ENCODE data around the gene FOXL2NB. TPM values are rescaled to one million over a fixed set of nuclear protein-coding genes. Genes with fewer than 3 reads are reported as not detected.

The FOXL2NB gene
- total and polyA plus RNA-seq, 10 of the 15 experiments (the other 5 are each of a cell fraction or from before 2014, with no cell fraction given), result not detected

- 33% methylated on average over 6 of the region's 6 CpGs for WGBS (ENCODE audit: insufficient coverage, insufficient replicate concordance, low lambda C conversion rate, missing lambda C conversion rate)
- Histone ChIP-seq H4K20me1 (ENCODE audit: control insufficient read depth, insufficient read depth) (no peaks in the 10 kb centered on the region), H2AFZ (ENCODE audit: control insufficient read depth, low read depth, low read length) (no peak overlapping the region), H3K4me1 (ENCODE audit: control insufficient read depth, insufficient read depth, low read length) (no peaks in the 10 kb centered on the region), H3K27ac (ENCODE audit: control insufficient read depth, insufficient read depth) (no peak overlapping the region), H3K9ac (ENCODE audit: control insufficient read depth, insufficient read depth, low read length) (no peak overlapping the region), H3K79me2 (ENCODE audit: control insufficient read depth, insufficient read depth, low read length) (no peaks in the 10 kb centered on the region), H3K9me3 (replicated peaks; ENCODE audit: control insufficient read depth, insufficient read depth, low read length) (no peaks in the 10 kb centered on the region), H3K4me3 (no peak overlapping the region), H3K27me3 (replicated peaks in 1 of 2; ENCODE audit: control insufficient read depth in 2 of 2, insufficient read depth in 2 of 2, low read length in 1 of 2) (no peaks in the 10 kb centered on the region), H3K4me2 (ENCODE audit: control insufficient read depth, insufficient read depth) (no peak overlapping the region), H3K36me3 (ENCODE audit: control insufficient read depth in 2 of 2, insufficient read depth in 2 of 2, low read length in 1 of 2) (no peaks in the 10 kb centered on the region)
- TF ChIP-seq, protein P1, sequence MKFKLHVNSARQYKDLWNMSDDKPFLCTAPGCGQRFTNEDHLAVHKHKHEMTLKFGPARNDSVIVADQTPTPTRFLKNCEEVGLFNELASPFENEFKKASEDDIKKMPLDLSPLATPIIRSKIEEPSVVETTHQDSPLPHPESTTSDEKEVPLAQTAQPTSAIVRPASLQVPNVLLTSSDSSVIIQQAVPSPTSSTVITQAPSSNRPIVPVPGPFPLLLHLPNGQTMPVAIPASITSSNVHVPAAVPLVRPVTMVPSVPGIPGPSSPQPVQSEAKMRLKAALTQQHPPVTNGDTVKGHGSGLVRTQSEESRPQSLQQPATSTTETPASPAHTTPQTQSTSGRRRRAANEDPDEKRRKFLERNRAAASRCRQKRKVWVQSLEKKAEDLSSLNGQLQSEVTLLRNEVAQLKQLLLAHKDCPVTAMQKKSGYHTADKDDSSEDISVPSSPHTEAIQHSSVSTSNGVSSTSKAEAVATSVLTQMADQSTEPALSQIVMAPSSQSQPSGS (IDR thresholded peaks at IDR 0.05; ENCODE audit: low read length), result no peak
- TF ChIP-seq, protein P2, sequence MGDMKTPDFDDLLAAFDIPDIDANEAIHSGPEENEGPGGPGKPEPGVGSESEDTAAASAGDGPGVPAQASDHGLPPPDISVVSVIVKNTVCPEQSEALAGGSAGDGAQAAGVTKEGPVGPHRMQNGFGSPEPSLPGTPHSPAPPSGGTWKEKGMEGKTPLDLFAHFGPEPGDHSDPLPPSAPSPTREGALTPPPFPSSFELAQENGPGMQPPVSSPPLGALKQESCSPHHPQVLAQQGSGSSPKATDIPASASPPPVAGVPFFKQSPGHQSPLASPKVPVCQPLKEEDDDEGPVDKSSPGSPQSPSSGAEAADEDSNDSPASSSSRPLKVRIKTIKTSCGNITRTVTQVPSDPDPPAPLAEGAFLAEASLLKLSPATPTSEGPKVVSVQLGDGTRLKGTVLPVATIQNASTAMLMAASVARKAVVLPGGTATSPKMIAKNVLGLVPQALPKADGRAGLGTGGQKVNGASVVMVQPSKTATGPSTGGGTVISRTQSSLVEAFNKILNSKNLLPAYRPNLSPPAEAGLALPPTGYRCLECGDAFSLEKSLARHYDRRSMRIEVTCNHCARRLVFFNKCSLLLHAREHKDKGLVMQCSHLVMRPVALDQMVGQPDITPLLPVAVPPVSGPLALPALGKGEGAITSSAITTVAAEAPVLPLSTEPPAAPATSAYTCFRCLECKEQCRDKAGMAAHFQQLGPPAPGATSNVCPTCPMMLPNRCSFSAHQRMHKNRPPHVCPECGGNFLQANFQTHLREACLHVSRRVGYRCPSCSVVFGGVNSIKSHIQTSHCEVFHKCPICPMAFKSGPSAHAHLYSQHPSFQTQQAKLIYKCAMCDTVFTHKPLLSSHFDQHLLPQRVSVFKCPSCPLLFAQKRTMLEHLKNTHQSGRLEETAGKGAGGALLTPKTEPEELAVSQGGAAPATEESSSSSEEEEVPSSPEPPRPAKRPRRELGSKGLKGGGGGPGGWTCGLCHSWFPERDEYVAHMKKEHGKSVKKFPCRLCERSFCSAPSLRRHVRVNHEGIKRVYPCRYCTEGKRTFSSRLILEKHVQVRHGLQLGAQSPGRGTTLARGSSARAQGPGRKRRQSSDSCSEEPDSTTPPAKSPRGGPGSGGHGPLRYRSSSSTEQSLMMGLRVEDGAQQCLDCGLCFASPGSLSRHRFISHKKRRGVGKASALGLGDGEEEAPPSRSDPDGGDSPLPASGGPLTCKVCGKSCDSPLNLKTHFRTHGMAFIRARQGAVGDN (IDR thresholded peaks at IDR 0.05), result no peak
- no peak for TF ChIP-seq ASH2L (IDR thresholded peaks at IDR 0.05; ENCODE audit: borderline replicate concordance, low read depth)
- TF ChIP-seq, protein P3, sequence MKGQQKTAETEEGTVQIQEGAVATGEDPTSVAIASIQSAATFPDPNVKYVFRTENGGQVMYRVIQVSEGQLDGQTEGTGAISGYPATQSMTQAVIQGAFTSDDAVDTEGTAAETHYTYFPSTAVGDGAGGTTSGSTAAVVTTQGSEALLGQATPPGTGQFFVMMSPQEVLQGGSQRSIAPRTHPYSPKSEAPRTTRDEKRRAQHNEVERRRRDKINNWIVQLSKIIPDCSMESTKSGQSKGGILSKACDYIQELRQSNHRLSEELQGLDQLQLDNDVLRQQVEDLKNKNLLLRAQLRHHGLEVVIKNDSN (IDR thresholded peaks at IDR 0.05; ENCODE audit: borderline replicate concordance, extremely low read length, insufficient read depth, low read depth, low read length), result no peak
- no peak for TF ChIP-seq SMAD1 (IDR thresholded peaks at IDR 0.05; ENCODE audit: low read depth, partially characterized antibody)
- no peak for TF ChIP-seq SREBF2 (IDR thresholded peaks at IDR 0.05; ENCODE audit: low read length)
- TF ChIP-seq ATF7 (IDR thresholded peaks at IDR 0.05; ENCODE audit: low read depth), result no peak
- RAD21 ChIA-PET (ENCODE audit: unreplicated experiment), result no interaction called here
- SMC1A ChIA-PET (ENCODE audit: uncharacterized antibody, unreplicated experiment), result no interaction called here
- no TSS peak for BruUV-seq (replicated peaks)
- CTCF ChIA-PET, result interaction anchor here (1.1 kb wide), 1 partner anchor 36 kb away, joined by 3 read pairs; no protein-coding TSS in a partner anchor
- in situ Hi-C loops (cut with MboI) (no loop called here), intact Hi-C loops (cut with micrococcal nuclease; ENCODE audit: unreplicated experiment) (no loop called here)
- no peak for ATAC-seq
- no peak for DNase-seq (ENCODE audit: low read depth, low spot score)
- POLR2A ChIA-PET, result no interaction called here
- no peak for FAIRE-seq
Observed at GRCh38 chr3:138971766-138972320, 24.8 kb downstream of the FOXL2NB start.
